ENCODE measurements around the gene FGFR1OP2. TPM values are rescaled to one million over a fixed set of nuclear protein-coding genes. Genes with fewer than 3 reads are reported as not detected.
A peak's percentile ranks its signal among the peaks of the same experiment; 100 is the strongest.

Gene FGFR1OP2
- total RNA-seq, 1 donor from 2014 or later: 77.0 TPM

GRCh38 chr12:27014085-27014858, 76.0 kb downstream of the FGFR1OP2 start, which contains the start of gene TM7SF3:
Gene TM7SF3, minus strand, starts transcription at chr12:27014384. Its CDS starts 216 bp downstream, at chr12:27014168.
- peak; percentile 100 for DNase-seq (ENCODE audit: low spot score, unreplicated experiment)
- peaks cover 4% of the 10 kb centered on the region for H3K36me3 Mint-ChIP-seq (ENCODE audit: insufficient read depth)
- H3K27me3 Mint-ChIP-seq: no peaks in the 10 kb centered on the region
- TF ChIP-seq CTCF (IDR thresholded peaks at IDR 0.05; ENCODE audit: unreplicated experiment): peak; percentile 100
- H3K4me3 Mint-ChIP-seq (ENCODE audit: low read depth): peak within 1 kb of the TSS; percentile 96
- peaks cover 45% of the 10 kb centered on the region for H3K4me1 Mint-ChIP-seq (ENCODE audit: low read depth)
- no peaks in the 10 kb centered on the region for H3K9me3 Mint-ChIP-seq (ENCODE audit: low read depth)
- H3K27ac Mint-ChIP-seq: peak within 1 kb of the TSS; percentile 93

GRCh38 chr12:27014859-27015729, 76.8 kb downstream of the FGFR1OP2 start:
- no peak for DNase-seq (ENCODE audit: low spot score, unreplicated experiment)
- Mint-ChIP-seq H3K36me3 (ENCODE audit: insufficient read depth) (peaks cover 4% of the 10 kb centered on the region), H3K4me3 (ENCODE audit: low read depth) (peak overlapping the region; percentile 96), H3K9me3 (ENCODE audit: low read depth) (no peaks in the 10 kb centered on the region), H3K27ac (peak overlapping the region; percentile 8), H3K27me3 (peaks cover under 1% of the 10 kb centered on the region), H3K4me1 (ENCODE audit: low read depth) (peaks cover 44% of the 10 kb centered on the region)
- no peak for TF ChIP-seq CTCF (IDR thresholded peaks at IDR 0.05; ENCODE audit: unreplicated experiment)

- H3K9me3 Mint-ChIP-seq (ENCODE audit: low read depth): no peaks in the 10 kb centered on the region
- peak; percentile 47 for TF ChIP-seq CTCF (IDR thresholded peaks at IDR 0.05; ENCODE audit: unreplicated experiment)
- H3K4me3 Mint-ChIP-seq (ENCODE audit: low read depth): no peak overlapping the region
- H3K27me3 Mint-ChIP-seq: peaks cover 7% of the 10 kb centered on the region
- no peak overlapping the region for H3K27ac Mint-ChIP-seq
- no peak for DNase-seq (ENCODE audit: low spot score, unreplicated experiment)
- peaks cover 4% of the 10 kb centered on the region for H3K36me3 Mint-ChIP-seq (ENCODE audit: insufficient read depth)
- H3K4me1 Mint-ChIP-seq (ENCODE audit: low read depth): peaks cover 40% of the 10 kb centered on the region
These were observed 77.4 kb downstream of the FGFR1OP2 start for GRCh38 chr12:27015730-27016076.

Other genes with a start within 250 kb of the FGFR1OP2 start
- gene ITPR2, start 105.3 kb upstream of the FGFR1OP2 start, total RNA-seq: 72.4 and 78.0 TPM in 2 replicates
- 36.3 and 36.9 TPM in 2 replicates for gene INTS13, start 489 bp upstream of the FGFR1OP2 start, total RNA-seq
- gene TM7SF3, start 75.9 kb downstream of the FGFR1OP2 start, total RNA-seq: 81.0 and 91.2 TPM in 2 replicates
- gene MED21, start 84.1 kb downstream of the FGFR1OP2 start, total RNA-seq: 74.4 and 89.1 TPM in 2 replicates
- gene C12orf71, start 144.1 kb downstream of the FGFR1OP2 start, total RNA-seq: not detected in 2 replicates